ENCODE results near the gene TCF21. TPM values are rescaled to one million over a fixed set of nuclear protein-coding genes. Genes with fewer than 3 reads are reported as not detected.

Gene TCF21
- polyA plus RNA-seq, 1 donor from 2014 or later = not detected

- no peaks in the 10 kb centered on the region for H3K9me3 ChIP-seq (ENCODE audit: low read length)
Observed at GRCh38 chr6:133890711-133891148, 1.8 kb downstream of the TCF21 start.

DNA sequence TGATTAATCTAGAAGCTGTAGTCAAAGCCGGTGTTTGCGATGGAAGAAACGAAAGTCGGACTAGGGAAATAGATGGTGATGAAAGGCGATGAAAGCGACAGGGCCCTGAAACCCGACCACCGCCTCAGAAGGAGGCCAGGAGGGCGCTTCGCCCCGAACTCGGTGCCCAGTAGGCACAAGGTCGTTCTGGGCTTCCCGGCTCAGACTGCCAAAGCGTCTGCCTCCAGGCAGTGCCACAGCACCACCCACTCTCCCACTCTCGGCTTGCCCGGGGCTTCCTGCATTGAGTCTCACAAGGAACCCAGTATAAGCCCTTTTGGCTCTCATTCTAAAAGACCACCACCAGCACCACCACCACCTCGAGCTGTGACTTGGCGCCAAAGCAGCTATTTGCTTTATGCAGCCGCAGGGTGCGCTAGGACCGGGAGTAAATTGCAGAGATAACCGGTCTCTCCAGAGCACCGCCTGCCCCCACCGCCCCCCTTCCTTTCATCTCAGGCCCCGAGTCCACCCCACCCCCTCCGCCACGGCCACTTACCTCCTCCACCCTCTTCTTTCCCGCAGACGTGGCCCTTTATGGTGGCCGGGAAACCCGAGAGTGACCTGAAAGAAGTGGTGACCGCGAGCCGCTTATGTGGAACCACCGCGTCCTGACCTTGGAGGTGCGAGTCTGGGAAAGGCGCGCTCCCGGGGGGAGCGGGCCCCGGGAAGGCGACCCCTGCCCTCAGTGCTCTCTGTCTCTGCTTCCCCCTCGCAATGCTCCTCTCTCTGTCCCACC, 2.4 kb downstream of the TCF21 start:
- H4K20me1 ChIP-seq (ENCODE audit: insufficient read depth) = no peaks in the 10 kb centered on the region
- H3K9me2 ChIP-seq (ENCODE audit: insufficient read depth, low read length) = no peaks in the 10 kb centered on the region
- H3K79me2 ChIP-seq (replicated peaks; ENCODE audit: insufficient read depth, low read length) = no peaks in the 10 kb centered on the region
- no peaks in the 10 kb centered on the region for H3K9me3 ChIP-seq (ENCODE audit: low read length)
- no peaks in the 10 kb centered on the region for H3F3A ChIP-seq (ENCODE audit: insufficient read depth, low read length, poor library complexity, severe bottlenecking)
- peaks cover 100% of the 10 kb centered on the region for H3K27me3 ChIP-seq (ENCODE audit: insufficient read depth, low read depth, low read length)
- H3K4me3 ChIP-seq (ENCODE audit: low read length) = peak overlapping the region; percentile 15
- no peak overlapping the region for H3K27ac ChIP-seq (ENCODE audit: low read length)
- H3K9ac ChIP-seq (ENCODE audit: low read length) = no peak overlapping the region
- no peaks in the 10 kb centered on the region for H3K36me3 ChIP-seq (ENCODE audit: insufficient read depth, low read length)
- TF ChIP-seq TAF1 (IDR thresholded peaks at IDR 0.05; ENCODE audit: low read depth) = no peak
- peak; percentile 65 for TF ChIP-seq POLR2AphosphoS5 (IDR thresholded peaks at IDR 0.05)
- peak; percentile 55 for TF ChIP-seq EZH2 (IDR thresholded peaks at IDR 0.05; ENCODE audit: borderline replicate concordance, insufficient read depth, low read length, poor library complexity, severe bottlenecking)
- no peak for TF ChIP-seq SMC3 (conservative IDR thresholded peaks at IDR 0.05; ENCODE audit: poor library complexity)
- no peak overlapping the region for H2AFZ ChIP-seq (ENCODE audit: low read depth, low read length)
- H3K4me2 ChIP-seq (ENCODE audit: low read length) = no peak overlapping the region

More at GRCh38 chr6:133890711-133891148, 1.8 kb downstream of the TCF21 start:
- TF ChIP-seq RAD21 (conservative IDR thresholded peaks at IDR 0.05) (no peak), TAF1 (IDR thresholded peaks at IDR 0.05; ENCODE audit: low read depth) (no peak), EZH2 (IDR thresholded peaks at IDR 0.05; ENCODE audit: borderline replicate concordance, insufficient read depth, low read length, poor library complexity, severe bottlenecking) (no peak), EP300 (conservative IDR thresholded peaks at IDR 0.05; ENCODE audit: poor library complexity, severe bottlenecking) (no peak)
- no peaks in the 10 kb centered on the region for H3K9me2 ChIP-seq (ENCODE audit: insufficient read depth, low read length)
- no peak overlapping the region for H3K4me3 ChIP-seq (ENCODE audit: low read length)
- H3F3A ChIP-seq (ENCODE audit: insufficient read depth, low read length, poor library complexity, severe bottlenecking) = no peaks in the 10 kb centered on the region
- H3K36me3 ChIP-seq (ENCODE audit: insufficient read depth, low read length) = no peaks in the 10 kb centered on the region
- no peak overlapping the region for H2AFZ ChIP-seq (ENCODE audit: low read depth, low read length)
- no peak overlapping the region for H3K4me2 ChIP-seq (ENCODE audit: low read length)
- H4K20me1 ChIP-seq (ENCODE audit: insufficient read depth) = no peaks in the 10 kb centered on the region
- H3K27me3 ChIP-seq (ENCODE audit: insufficient read depth, low read depth, low read length) = peaks cover 99% of the 10 kb centered on the region
- no peaks in the 10 kb centered on the region for H3K79me2 ChIP-seq (replicated peaks; ENCODE audit: insufficient read depth, low read length)
- no peak overlapping the region for H3K9ac ChIP-seq (ENCODE audit: low read length)
- no peak overlapping the region for H3K27ac ChIP-seq (ENCODE audit: low read length)

GRCh38 chr6:133891927-133892812, 3.3 kb downstream of the TCF21 start:
- H3K9me3 ChIP-seq (ENCODE audit: low read length) = no peaks in the 10 kb centered on the region
- peak; percentile 17 for TF ChIP-seq POLR2AphosphoS5 (IDR thresholded peaks at IDR 0.05)
- TF ChIP-seq MXI1 (conservative IDR thresholded peaks at IDR 0.05; ENCODE audit: poor library complexity, severe bottlenecking) = no peak
- no peaks in the 10 kb centered on the region for H4K20me1 ChIP-seq (ENCODE audit: insufficient read depth)
- H3F3A ChIP-seq (ENCODE audit: insufficient read depth, low read length, poor library complexity, severe bottlenecking) = no peaks in the 10 kb centered on the region
- peaks cover 100% of the 10 kb centered on the region for H3K27me3 ChIP-seq (ENCODE audit: insufficient read depth, low read depth, low read length)
- H3K79me2 ChIP-seq (replicated peaks; ENCODE audit: insufficient read depth, low read length) = no peaks in the 10 kb centered on the region
- H3K9ac ChIP-seq (ENCODE audit: low read length) = no peak overlapping the region
- no peak overlapping the region for H3K27ac ChIP-seq (ENCODE audit: low read length)
- H3K9me2 ChIP-seq (ENCODE audit: insufficient read depth, low read length) = no peaks in the 10 kb centered on the region
- no peak overlapping the region for H3K4me2 ChIP-seq (ENCODE audit: low read length)
- H3K4me3 ChIP-seq (ENCODE audit: low read length) = peak overlapping the region; percentile 15
- H2AFZ ChIP-seq (ENCODE audit: low read depth, low read length) = no peak overlapping the region
- no peaks in the 10 kb centered on the region for H3K36me3 ChIP-seq (ENCODE audit: insufficient read depth, low read length)
